Measurements from ENCODE around the gene FAM153A. TPM values are rescaled to one million over a fixed set of nuclear protein-coding genes. Genes with fewer than 3 reads are reported as not detected.

The FAM153A gene
- total RNA-seq, 1 donor from 2014 or later = 3.5 TPM

Other genes with a start within 250 kb of the FAM153A start
- 26.4 TPM for gene FAM193B, start 228.3 kb downstream of the FAM153A start, total RNA-seq
- gene TMED9, start 190.7 kb downstream of the FAM153A start, total RNA-seq = 63.9 TPM
- 15.4 TPM for gene B4GALT7, start 182.8 kb downstream of the FAM153A start, total RNA-seq
- not detected for gene PROP1, start 213.3 kb upstream of the FAM153A start, total RNA-seq

All from left ventricle myocardium superior (tissue), 1 donor.